Activated CD8-positive, alpha-beta memory T cell treated with anti-CD3 and anti-CD28 coated beads for 1 hour (primary cell): ENCODE results near the gene BCAS3.
"Not testable (repeated sequence)": the region's sequence is repeated elsewhere in the genome, so short reads cannot be mapped to it uniquely, and the experiment has no call there.

Source experiments
- DNase-seq, 2 donors: peaks; one replicate each; pipeline ENCODE4 v3.0.0-alpha.2; 2020; ENCODE audit warnings: low read depth in 1 of 2; ENCODE audit errors: extremely low read depth in 1 of 2

The BCAS3 gene

GRCh38 chr17:60863892-60864707 is 186.4 kb downstream of the BCAS3 start:
- no peak for DNase-seq

- DNase-seq: no peak
Observed at GRCh38 chr17:60864708-60865005, 187.0 kb downstream of the BCAS3 start.

GRCh38 chr17:60874772-60875171 is 197.1 kb downstream of the BCAS3 start:
- DNase-seq: no peak

GRCh38 chr17:60886731-60887613 is 209.3 kb downstream of the BCAS3 start:
- DNase-seq: not testable (repeated sequence)

GRCh38 chr17:60887614-60888028 is 210.0 kb downstream of the BCAS3 start:
- no peak for DNase-seq

- no peak for DNase-seq
Observed at GRCh38 chr17:60888812-60889709, 211.4 kb downstream of the BCAS3 start.

GRCh38 chr17:60891149-60891548 is 213.5 kb downstream of the BCAS3 start:
- DNase-seq: no peak

- no peak for DNase-seq
Observed at GRCh38 chr17:60893475-60893874, 215.8 kb downstream of the BCAS3 start.

- DNase-seq: no peak
Observed at GRCh38 chr17:60896996-60897395, 219.3 kb downstream of the BCAS3 start.

GRCh38 chr17:60899115-60899514 is 221.5 kb downstream of the BCAS3 start:
- DNase-seq: no peak

- DNase-seq: no peak
Observed at GRCh38 chr17:60900688-60901087, 223.0 kb downstream of the BCAS3 start.

- DNase-seq: no peak
Observed at GRCh38 chr17:60901242-60901641, 223.6 kb downstream of the BCAS3 start.

GRCh38 chr17:60901806-60902205 is 224.2 kb downstream of the BCAS3 start:
- no peak for DNase-seq

GRCh38 chr17:60902399-60902798 is 224.7 kb downstream of the BCAS3 start:
- no peak for DNase-seq

GRCh38 chr17:60904582-60904981 is 226.9 kb downstream of the BCAS3 start:
- no peak for DNase-seq

GRCh38 chr17:60905709-60906108 is 228.1 kb downstream of the BCAS3 start:
- DNase-seq: no peak

GRCh38 chr17:60908324-60908723 is 230.7 kb downstream of the BCAS3 start:
- no peak for DNase-seq

- DNase-seq: no peak
Observed at GRCh38 chr17:60909405-60909804, 231.8 kb downstream of the BCAS3 start.

GRCh38 chr17:60910415-60910814 is 232.8 kb downstream of the BCAS3 start:
- DNase-seq: no peak

- no peak for DNase-seq
Observed at GRCh38 chr17:60914078-60914477, 236.4 kb downstream of the BCAS3 start.

- no peak for DNase-seq
Observed at GRCh38 chr17:60916043-60916442, 238.4 kb downstream of the BCAS3 start.
